Mucosa of descending colon (tissue), 3 donors: ENCODE measurements around the gene IPMK. TPM values are rescaled to one million over a fixed set of nuclear protein-coding genes. Genes with fewer than 3 reads are reported as not detected.

Experiments used
- ATAC-seq: fragments of 200-7000 bp; cut with Tn5 transposase; one replicate; pipeline ENCODE4 v1.9.1; 2020; ENCODE audit warnings: mild to moderate bottlenecking, moderate library complexity
- DNase-seq, 3 donors: peaks; one replicate each; pipeline ENCODE4 v3.0.0-alpha.2; 2020
- H3K36me3 ChIP-seq: fragments of 200-600 bp; one replicate; pipeline ENCODE4 v1.8.0; 2021; ENCODE audit warnings: low read depth, mild to moderate bottlenecking
- H3K4me1 ChIP-seq: fragments of 200-600 bp; one replicate; pipeline ENCODE4 v1.8.0; 2021; ENCODE audit warnings: low read depth, mild to moderate bottlenecking
- H3K4me3 ChIP-seq: fragments of 200-600 bp; one replicate; pipeline ENCODE4 v1.8.0; 2021; ENCODE audit warnings: mild to moderate bottlenecking
- H3K9me3 ChIP-seq: fragments of 200-600 bp; one replicate; pipeline ENCODE4 v1.8.0; 2021; ENCODE audit warnings: mild to moderate bottlenecking
- CTCF ChIP-seq: fragments of 200-600 bp; IDR thresholded peaks from one replicate; pipeline ENCODE4 v1.8.0; 2022; ENCODE audit warnings: antibody characterized with exemption, mild to moderate bottlenecking
- intact Hi-C, 2 donors: fragments of 100-400 bp; cut with DNase I in 1 of 2; cut with micrococcal nuclease in 1 of 2; formaldehyde crosslinking; loops; one replicate each; pipeline versions ENCODE4 v1.11.0 to v1.11.1; 2022; cut with DNase I, micrococcal nuclease
- total RNA-seq, 3 donors: library from RNA; stranded (reverse); fragmentation: NEBNext Ultra II Directional in 2 of 3; extraction: Animal tissue kit (Norgen Biotek cat#: 25700) in 2 of 3; gene quantifications; one replicate each; pipeline versions ENCODE4 v1.2.1 to v1.2.4, GENCODE V29; 2021 to 2023
- donor health status: DM: no; HTN: no; CAD: no; lungs with moderate emphysema.
- donor health status: DM: no; HTN: no; CAD: no.
- donor health status: DM: no; HTN: yes; CAD: no.

IPMK gene
- total RNA-seq, 3 donors from 2014 or later, result 8.6 to 18.0 (median 15.3) TPM

- DNase-seq, result no peak
Observed at GRCh38 chr10:58179238-58179637, 88.5 kb downstream of the IPMK start.

GRCh38 chr10:58178811-58179210, 88.9 kb downstream of the IPMK start:
- ATAC-seq (no peak), DNase-seq (no peak)
- TF ChIP-seq CTCF, result no peak
- Histone ChIP-seq H3K4me1 (no peaks in the 10 kb centered on the region), H3K36me3 (no peaks in the 10 kb centered on the region), H3K9me3 (no peaks in the 10 kb centered on the region), H3K4me3 (no peak overlapping the region)
- intact Hi-C loops, result no loop called here

More at GRCh38 chr10:58179238-58179637, 88.5 kb downstream of the IPMK start:
- no peaks in the 10 kb centered on the region for H3K9me3 ChIP-seq
- TF ChIP-seq CTCF, result no peak
- intact Hi-C loops, result no loop called here
- no peak for ATAC-seq
- no peak overlapping the region for H3K4me3 ChIP-seq
- no peaks in the 10 kb centered on the region for H3K36me3 ChIP-seq
- H3K4me1 ChIP-seq, result no peaks in the 10 kb centered on the region

- DNase-seq (no peak), ATAC-seq (peak; percentile 36)
- H3K9me3 ChIP-seq, result no peaks in the 10 kb centered on the region
- intact Hi-C loops, result loop anchor here in 1 of 2 donors (2.0 kb wide), 1 partner anchor 113 kb away; no protein-coding TSS in a partner anchor
- H3K4me3 ChIP-seq, result no peak overlapping the region
- H3K36me3 ChIP-seq, result no peaks in the 10 kb centered on the region
- no peaks in the 10 kb centered on the region for H3K4me1 ChIP-seq
- peak; percentile 31 for TF ChIP-seq CTCF
Observed at GRCh38 chr10:58177362-58177947, 90.2 kb downstream of the IPMK start.

- no peak for TF ChIP-seq CTCF
- Histone ChIP-seq H3K4me1 (no peaks in the 10 kb centered on the region), H3K36me3 (no peaks in the 10 kb centered on the region), H3K4me3 (no peak overlapping the region), H3K9me3 (no peaks in the 10 kb centered on the region)
- intact Hi-C loops, result loop anchor here in 1 of 2 donors (2.0 kb wide), 1 partner anchor 115 kb away; no protein-coding TSS in a partner anchor
- ATAC-seq, result peak; percentile 54
- peak in 1 of 3 donors; percentile 21 for DNase-seq
Observed at GRCh38 chr10:58175990-58176900, 91.4 kb downstream of the IPMK start.

GRCh38 chr10:58174831-58175230, 92.9 kb downstream of the IPMK start:
- no peak for TF ChIP-seq CTCF
- H3K36me3 ChIP-seq, result no peaks in the 10 kb centered on the region
- DNase-seq (peak in 1 of 3 donors; percentile 70), ATAC-seq (peak; percentile 96)
- no peaks in the 10 kb centered on the region for H3K4me1 ChIP-seq
- H3K4me3 ChIP-seq, result no peak overlapping the region
- no peaks in the 10 kb centered on the region for H3K9me3 ChIP-seq
- intact Hi-C loops, result loop anchor here in 1 of 2 donors (5.0 kb wide), 1 partner anchor 232 kb away; no protein-coding TSS in a partner anchor
